AG04449 (cell line): Measurements from ENCODE around the gene CCDC92.

Experiments used
- CTCF ChIA-PET: fragments of 350-600 bp; formaldehyde crosslinking; extraction: SDS; loops from one replicate; lab custom pipeline; 2021; ENCODE audit warnings: antibody characterized with exemption; lab: Yijun Ruan, JAX
- POLR2A ChIA-PET: fragments of 400-600, 350-600 bp; formaldehyde crosslinking; extraction: SDS; loops from one replicate; lab custom pipeline; 2020; ENCODE audit warnings: antibody characterized with exemption, inconsistent platforms; lab: Yijun Ruan, JAX
- DNase-seq: peaks from one replicate; pipeline ENCODE4 v3.0.0-alpha.2; 2010; ENCODE audit warnings: low read depth, low spot score
- H3K4me3 ChIP-seq: 2 replicates; pipeline ENCODE4 v1.5.1; 2011; ENCODE audit warnings: low read depth, mild to moderate bottlenecking, control low read depth, low read length
- TF ChIP-seq, protein P1 (sequence below): IDR thresholded peaks from one replicate; pipeline ENCODE4 v1.5.1; 2011; ENCODE audit warnings: mild to moderate bottlenecking, moderate library complexity, low read length, control low read depth, inconsistent platforms; ENCODE audit not compliant: insufficient read depth; ENCODE audit errors: missing control alignments

The CCDC92 gene

DNA sequence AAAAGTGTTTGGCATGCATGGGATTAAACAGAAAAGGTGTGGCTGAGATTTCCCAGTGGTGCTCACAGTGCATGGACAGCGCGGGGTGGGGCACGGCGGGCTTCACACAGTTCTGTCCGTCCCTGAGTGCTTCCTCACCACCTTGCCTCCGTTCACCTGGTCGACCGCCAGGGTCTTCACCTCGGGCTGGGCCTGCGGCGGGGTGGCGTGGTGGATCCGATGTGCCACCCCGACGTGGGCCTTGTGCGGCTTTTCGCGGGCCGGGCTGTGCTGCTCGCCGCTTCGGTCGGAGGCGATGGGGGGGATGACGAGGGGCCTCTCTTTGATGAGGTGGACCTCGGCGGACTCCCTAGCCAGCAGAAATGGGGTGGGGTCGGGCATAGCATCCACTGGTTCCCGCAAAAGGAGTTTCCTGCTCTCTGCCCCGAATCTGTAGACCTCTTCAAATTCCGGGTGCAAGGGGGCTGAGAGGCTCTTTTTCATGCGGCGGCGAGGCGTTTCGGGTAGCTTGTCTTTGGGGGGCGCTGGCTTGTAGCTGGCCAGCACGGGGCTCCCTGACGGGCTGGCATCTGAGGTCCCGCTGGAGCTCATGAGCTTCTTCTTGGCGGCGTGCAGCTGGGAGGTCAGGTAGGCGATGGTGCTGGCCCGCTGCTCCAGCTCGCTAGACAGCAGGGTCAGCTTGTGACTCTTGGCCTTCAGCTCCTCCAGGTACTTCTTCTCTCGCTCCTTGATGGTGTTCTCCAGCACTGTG is 35.5 kb downstream of the CCDC92 start:
- DNase-seq = no peak
- H3K4me3 ChIP-seq = no peak overlapping the region
- CTCF ChIA-PET = interaction anchor here (1.2 to 3.2 kb wide), 2 partner anchors 9 to 32 kb away, joined by 4 to 11 read pairs; no protein-coding TSS in a partner anchor
- POLR2A ChIA-PET = no interaction called here
- TF ChIP-seq, protein P1, sequence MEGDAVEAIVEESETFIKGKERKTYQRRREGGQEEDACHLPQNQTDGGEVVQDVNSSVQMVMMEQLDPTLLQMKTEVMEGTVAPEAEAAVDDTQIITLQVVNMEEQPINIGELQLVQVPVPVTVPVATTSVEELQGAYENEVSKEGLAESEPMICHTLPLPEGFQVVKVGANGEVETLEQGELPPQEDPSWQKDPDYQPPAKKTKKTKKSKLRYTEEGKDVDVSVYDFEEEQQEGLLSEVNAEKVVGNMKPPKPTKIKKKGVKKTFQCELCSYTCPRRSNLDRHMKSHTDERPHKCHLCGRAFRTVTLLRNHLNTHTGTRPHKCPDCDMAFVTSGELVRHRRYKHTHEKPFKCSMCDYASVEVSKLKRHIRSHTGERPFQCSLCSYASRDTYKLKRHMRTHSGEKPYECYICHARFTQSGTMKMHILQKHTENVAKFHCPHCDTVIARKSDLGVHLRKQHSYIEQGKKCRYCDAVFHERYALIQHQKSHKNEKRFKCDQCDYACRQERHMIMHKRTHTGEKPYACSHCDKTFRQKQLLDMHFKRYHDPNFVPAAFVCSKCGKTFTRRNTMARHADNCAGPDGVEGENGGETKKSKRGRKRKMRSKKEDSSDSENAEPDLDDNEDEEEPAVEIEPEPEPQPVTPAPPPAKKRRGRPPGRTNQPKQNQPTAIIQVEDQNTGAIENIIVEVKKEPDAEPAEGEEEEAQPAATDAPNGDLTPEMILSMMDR = no peak

GRCh38 chr12:123936471-123936870 is 36.2 kb downstream of the CCDC92 start:
- TF ChIP-seq, protein P1 = no peak
- DNase-seq = no peak
- H3K4me3 ChIP-seq = no peak overlapping the region
- POLR2A ChIA-PET = no interaction called here
- CTCF ChIA-PET = interaction anchor here (1.2 kb wide), 1 partner anchor 31 kb away, joined by 4 read pairs; no protein-coding TSS in a partner anchor

DNA sequence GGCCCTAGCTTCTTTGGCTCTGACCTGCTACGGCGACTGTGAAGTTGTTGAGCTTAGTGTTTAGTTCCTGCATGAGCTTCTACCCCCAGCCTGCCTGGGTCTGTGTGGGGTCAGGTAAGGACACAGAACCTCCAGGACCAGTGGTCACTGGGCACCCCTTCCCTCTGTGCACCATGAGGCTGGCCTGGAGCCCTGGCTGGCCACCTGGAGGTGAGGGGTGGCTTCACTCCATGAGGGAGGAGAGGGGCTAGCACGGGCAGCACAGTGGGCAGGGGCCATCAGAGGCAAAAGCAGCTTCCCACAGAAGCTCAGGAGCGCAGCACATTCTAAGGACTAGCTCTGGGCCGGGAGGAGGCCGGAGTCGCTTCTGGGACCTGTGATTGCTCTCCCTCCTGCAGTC is 36.7 kb downstream of the CCDC92 start:
- TF ChIP-seq, protein P1 = no peak
- H3K4me3 ChIP-seq = no peak overlapping the region
- DNase-seq = no peak
- ChIA-PET POLR2A (no interaction called here), CTCF (interaction anchor here (1.2 kb wide), 1 partner anchor 31 kb away, joined by 4 read pairs; no protein-coding TSS in a partner anchor)

GRCh38 chr12:123934829-123935228 is 37.8 kb downstream of the CCDC92 start:
- no peak overlapping the region for H3K4me3 ChIP-seq
- DNase-seq = no peak
- CTCF ChIA-PET = interaction anchor here (1.1 to 1.3 kb wide), 2 partner anchors 9 to 29 kb away, joined by 3 to 5 read pairs; no protein-coding TSS in a partner anchor
- TF ChIP-seq, protein P1 = no peak
- POLR2A ChIA-PET = no interaction called here

DNA sequence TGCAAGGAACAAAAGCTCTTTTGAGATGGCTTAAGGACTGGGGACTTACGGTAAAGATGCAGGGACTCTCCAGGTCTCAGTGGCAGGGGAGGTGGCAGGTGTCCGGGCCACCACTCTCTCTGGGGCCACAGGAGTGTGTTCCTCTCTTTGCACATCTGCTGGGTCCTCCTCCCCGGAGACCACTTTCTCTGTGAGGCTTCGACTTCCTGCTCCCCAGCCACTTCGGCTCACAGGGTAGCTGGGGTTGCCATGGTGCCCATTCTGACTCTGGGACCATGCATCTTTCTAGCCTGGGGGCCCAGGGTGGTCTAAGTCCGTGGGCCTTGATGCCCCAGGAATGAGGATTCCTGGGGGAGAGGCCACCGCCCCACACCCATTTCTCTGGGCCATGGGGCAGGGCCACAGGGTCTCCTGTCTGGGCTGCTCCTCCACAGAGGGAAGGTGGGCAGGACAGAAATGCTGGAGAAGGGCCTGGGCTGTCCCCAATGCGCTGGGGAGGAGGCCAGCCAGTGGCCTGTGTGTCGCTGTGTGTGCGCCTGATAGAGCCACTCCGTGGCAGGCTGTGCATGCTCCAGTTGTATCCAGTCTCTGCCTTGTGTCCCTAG is 38.5 kb downstream of the CCDC92 start:
- CTCF ChIA-PET = interaction anchor here (1.1 to 1.3 kb wide), 2 partner anchors 9 to 29 kb away, joined by 3 to 5 read pairs; no protein-coding TSS in a partner anchor

More for the DNA sequence above, 38.5 kb downstream of the CCDC92 start:
- TF ChIP-seq, protein P1 = no peak
- H3K4me3 ChIP-seq = no peak overlapping the region
- POLR2A ChIA-PET = no interaction called here
- no peak for DNase-seq
